Spleen (tissue), 11 donors: Measurements from ENCODE around the gene MT1A. TPM values are rescaled to one million over a fixed set of nuclear protein-coding genes. Genes with fewer than 3 reads are reported as not detected.

Experiments
- DNase-seq: peaks from one replicate; pipeline ENCODE4 v3.0.0-alpha.2; 2020
- H3K27ac ChIP-seq, 8 donors: fragments of 200-600 bp; sonication (generic) in 7 of 8; 1 replicate in 4 of 8; 2 replicates in 4 of 8; pipeline versions ENCODE4 v1.5.0 to v1.8.0; 2016 to 2021; ENCODE audit warnings: inconsistent platforms in 4 of 8, mild to moderate bottlenecking in 4 of 8, moderate library complexity in 1 of 8
- H3K27me3 ChIP-seq, 7 donors: fragments of 200-600 bp; sonication (generic) in 6 of 7; replicated peaks in 1 of 7; 1 replicate in 4 of 7; 2 replicates in 3 of 7; pipeline versions ENCODE4 v1.5.0 to v1.8.0; 2016 to 2021; ENCODE audit warnings: inconsistent platforms in 3 of 7, mild to moderate bottlenecking in 1 of 7
- H3K36me3 ChIP-seq, 6 donors: fragments of 200-600 bp; sonication (generic) in 5 of 6; 1 replicate in 4 of 6; 2 replicates in 2 of 6; pipeline versions ENCODE4 v1.5.0 to v1.8.0; 2016 to 2021; ENCODE audit warnings: inconsistent platforms in 2 of 6
- H3K4me1 ChIP-seq, 6 donors: fragments of 200-600 bp; sonication (generic) in 5 of 6; 1 replicate in 3 of 6; 2 replicates in 3 of 6; pipeline versions ENCODE4 v1.5.0 to v1.8.0; 2016 to 2021; ENCODE audit warnings: inconsistent platforms in 3 of 6
- H3K4me3 ChIP-seq, 8 donors: fragments of 200-600 bp; sonication (generic) in 7 of 8; 1 replicate in 4 of 8; 2 replicates in 4 of 8; pipeline versions ENCODE4 v1.5.0 to v1.8.0; 2016 to 2021; ENCODE audit warnings: inconsistent platforms in 4 of 8, mild to moderate bottlenecking in 4 of 8, moderate library complexity in 2 of 8
- H3K9me3 ChIP-seq, 8 donors: fragments of 200-600 bp; sonication (generic) in 7 of 8; 1 replicate in 4 of 8; 2 replicates in 4 of 8; pipeline versions ENCODE4 v1.5.0 to v1.8.0; 2016 to 2021; ENCODE audit warnings: inconsistent platforms in 4 of 8
- CTCF ChIP-seq, 11 experiments: fragments of 200-600 bp in 7 of 11; fragments of 450-650 bp in 4 of 11; sonication (generic) in 4 of 11; IDR thresholded peaks in 8 of 11; conservative IDR thresholded peaks in 3 of 11; 1 replicate in 7 of 11; 2 replicates in 4 of 11; pipeline versions ENCODE4 v1.4.0 to v1.8.0; 2016 to 2021; ENCODE audit warnings: antibody characterized with exemption in 11 of 11, inconsistent platforms in 4 of 11, mild to moderate bottlenecking in 1 of 11
- POLR2A ChIP-seq, 3 donors: fragments of 450-650 bp; IDR thresholded peaks; one replicate each; pipeline ENCODE4 v1.5.1; 2017; ENCODE audit warnings: antibody characterized with exemption in 3 of 3, mild to moderate bottlenecking in 1 of 3
- POLR2AphosphoS5 ChIP-seq, 3 donors: sonication (generic); formaldehyde crosslinking; IDR thresholded peaks; one replicate each; pipeline ENCODE4 v1.5.1; 2017; ENCODE audit warnings: antibody characterized with exemption in 3 of 3
- WGBS, 5 donors: extraction: QIAGEN DNeasy Blood & Tissue Kit in 3 of 5; methylation state at CpG; one replicate each; pipeline versions ENCODE4 v1.1.5 to v1.1.7; 2013 to 2018; 5-methylcytosine and 5-hydroxymethylcytosine counted together
- intact Hi-C: fragments of 100-400 bp; cut with DNase I; formaldehyde crosslinking; loops from one replicate; pipeline ENCODE4 v1.15.0; 2023; ENCODE audit warnings: low total_unique reads
- polyA plus RNA-seq, 3 donors: library from polyadenylated mRNA; stranded (reverse); fragments of 200-250 nt; gene quantifications; one replicate each; pipeline ENCODE4 v1.2.1, GENCODE V29; 2013
- total RNA-seq, 7 donors: library from RNA; depleted of rRNA in 3 of 7; stranded (reverse); fragments of >200 nt in 3 of 7; fragmentation: NEBNext Ultra II Directional in 4 of 7; extraction: Animal tissue kit (Norgen Biotek cat#: 25700) in 4 of 7; gene quantifications; one replicate each; pipeline versions ENCODE4 v1.1.0 to v1.2.1, GENCODE V29; 2016 to 2021
- donor health status: healthy with polysubstance abuse.
- donor health status: DM: no; HTN: no; CAD: no; lungs with moderate emphysema.
- donor health status: DM: no; HTN: no; CAD: no.
- donor health status: Bipolar disorder and iron deficiency.
- donor health status: healthy.
- donor health status: DM: no; HTN: no; CAD: no.
- donor health status: DM: yes; HTN: yes; CAD: no.

The MT1A gene
- total and polyA plus RNA-seq, 10 donors, result 1.1 to 27.3 (median 5.0) TPM; not detected in 4

- Histone ChIP-seq H3K36me3 (no peaks in the 10 kb centered on the region), H3K4me3 (peak within 1 kb of the TSS; percentile 22 to 73 (median 48)), H3K4me1 (peaks cover 0 to 30% (median 23%) of the 10 kb centered on the region in 6 donors), H3K27me3 (peaks cover 0 to 7% (median 0%) of the 10 kb centered on the region in 7 donors), H3K27ac (peak within 1 kb of the TSS; percentile 54 to 86 (median 80)), H3K9me3 (peaks cover 0 to 10% (median 3%) of the 10 kb centered on the region in 8 donors)
- WGBS, 5 donors, result 0 to 2% (median 0%) methylated on average over 12 to 49 of the region's 49 CpGs
- intact Hi-C loops, result loop anchor here (10.0 kb wide), 1 partner anchor 77 kb away; the partner anchor contains the start of gene MT2A
- no peak for TF ChIP-seq CTCF (IDR thresholded peaks at IDR 0.05 in 8 of 11, conservative IDR thresholded peaks at IDR 0.05 in 3 of 11)
- TF ChIP-seq POLR2AphosphoS5 (IDR thresholded peaks at IDR 0.05), result peak; percentile 92 to 96 (median 93)
- peak in 1 of 3 donors; percentile 84 for TF ChIP-seq POLR2A (IDR thresholded peaks at IDR 0.05)
- peak; percentile 98 for DNase-seq
Measured at GRCh38 chr16:56681939-56682702, 43.7 kb downstream of the MT1A start, which contains the start of gene MT1X. MT1X (plus strand) TSS chr16:56682470; CDS start chr16:56682541, 71 bp downstream.

- intact Hi-C loops, result loop anchor here (10.0 kb wide), 1 partner anchor 78 kb away; the partner anchor contains the start of gene MT2A
- no peak for DNase-seq
- peak overlapping the region in 7 of 8 donors; percentile 40 to 73 (median 53) for H3K4me3 ChIP-seq
- no peaks in the 10 kb centered on the region for H3K36me3 ChIP-seq
- WGBS, 5 donors, result 36 to 49% (median 40%) methylated on average over 7 to 8 of the region's 8 CpGs
- peak overlapping the region in 7 of 8 donors; percentile 61 to 86 (median 80) for H3K27ac ChIP-seq
- peaks cover 0 to 30% (median 23%) of the 10 kb centered on the region in 6 donors for H3K4me1 ChIP-seq
- peaks cover 0 to 6% (median 0%) of the 10 kb centered on the region in 7 donors for H3K27me3 ChIP-seq
- peaks cover 0 to 11% (median 3%) of the 10 kb centered on the region in 8 donors for H3K9me3 ChIP-seq
- TF ChIP-seq POLR2AphosphoS5 (IDR thresholded peaks at IDR 0.05), result no peak
Measured at GRCh38 chr16:56682703-56683397, 44.4 kb downstream of the MT1A start.

GRCh38 chr16:56683424-56684172, 45.1 kb downstream of the MT1A start:
- intact Hi-C loops, result loop anchor here (10.0 kb wide), 1 partner anchor 79 kb away; the partner anchor contains the start of gene MT2A
- Histone ChIP-seq H3K27ac (peak overlapping the region in 1 of 8 donors; percentile 80), H3K27me3 (peaks cover 0 to 6% (median 0%) of the 10 kb centered on the region in 7 donors), H3K9me3 (peaks cover 0 to 11% (median 3%) of the 10 kb centered on the region in 8 donors), H3K4me3 (peak overlapping the region in 5 of 8 donors; percentile 40 to 73 (median 56)), H3K4me1 (peaks cover 0 to 30% (median 23%) of the 10 kb centered on the region in 6 donors), H3K36me3 (no peaks in the 10 kb centered on the region)
- 79 to 90% (median 85%) methylated on average over 5 of the region's 5 CpGs for WGBS, 5 donors
- no peak for DNase-seq
- no peak for TF ChIP-seq CTCF (IDR thresholded peaks at IDR 0.05 in 8 of 11, conservative IDR thresholded peaks at IDR 0.05 in 3 of 11)
- TF ChIP-seq POLR2A (IDR thresholded peaks at IDR 0.05), result no peak
- TF ChIP-seq POLR2AphosphoS5 (IDR thresholded peaks at IDR 0.05), result no peak
